NCI-H510A (cell line): ENCODE measurements around the gene PBRM1.

Source experiments
- DNase-seq: peaks from one replicate; lab custom pipeline; 2025; lab: John Stamatoyannopoulos, UW

PBRM1 gene

GRCh38 chr3:52670621-52671521 is 14.8 kb downstream of the PBRM1 start:
- DNase-seq: no peak

DNA sequence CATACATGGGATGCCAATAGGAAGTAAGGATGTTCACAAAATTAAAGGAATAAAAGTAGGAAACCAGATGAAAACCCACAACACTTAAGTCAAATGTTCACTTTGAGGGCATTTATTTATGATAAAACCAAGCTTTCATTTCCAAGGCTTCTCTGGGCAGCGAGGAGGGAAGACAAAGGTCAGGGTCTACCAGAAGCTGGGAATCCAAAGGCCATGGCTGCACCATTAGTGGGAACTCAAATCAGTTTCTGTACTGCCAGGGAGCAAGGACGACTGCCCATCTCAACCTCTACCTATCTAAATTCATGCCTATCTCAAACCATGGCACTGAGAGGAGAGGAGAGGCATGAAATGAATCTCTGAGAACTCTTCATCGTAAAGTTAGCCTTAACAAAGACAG is 22.6 kb downstream of the PBRM1 start:
- no peak for DNase-seq

DNA sequence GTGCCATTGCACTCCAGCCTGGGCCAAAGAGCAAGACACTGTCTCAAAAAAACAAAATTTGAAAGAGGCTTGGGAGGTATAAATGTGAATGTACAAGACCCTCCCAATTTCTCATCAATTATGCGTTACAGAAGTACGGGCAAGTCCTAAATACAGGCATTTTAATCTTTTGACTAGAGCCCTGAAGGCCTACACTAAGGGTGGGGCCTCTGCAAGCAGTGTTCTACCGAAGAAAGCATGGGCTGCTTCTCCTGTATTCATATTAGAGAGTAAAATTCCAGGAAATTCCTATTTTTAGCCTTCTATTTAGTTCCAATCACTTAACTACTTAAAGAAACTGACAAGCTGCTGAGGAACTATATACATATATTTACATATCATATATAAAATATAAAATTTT is 25.7 kb downstream of the PBRM1 start:
- no peak for DNase-seq

DNA sequence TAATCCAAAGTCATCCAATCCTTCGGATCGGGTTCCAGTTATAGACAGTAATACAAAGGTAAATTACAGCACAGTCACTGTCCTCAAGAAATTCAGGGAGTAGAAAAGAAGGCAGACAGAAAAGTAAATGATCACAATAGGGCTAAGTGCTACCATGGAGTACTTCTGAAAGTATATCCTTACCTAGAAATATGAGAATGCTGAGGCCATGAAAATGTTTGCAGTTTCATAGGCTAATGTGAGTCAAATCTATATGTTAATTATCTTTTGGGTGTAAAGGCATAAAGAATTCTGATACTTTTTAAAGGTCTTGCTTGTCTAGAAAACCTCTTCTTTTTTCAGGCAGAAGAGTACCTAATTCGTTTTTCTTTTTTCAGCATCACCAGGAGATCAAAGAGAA is 29.8 kb downstream of the PBRM1 start:
- DNase-seq: no peak

- DNase-seq: no peak
Observed at GRCh38 chr3:52651592-52651991, 34.1 kb downstream of the PBRM1 start.

GRCh38 chr3:52650439-52650838 is 35.3 kb downstream of the PBRM1 start:
- no peak for DNase-seq

DNA sequence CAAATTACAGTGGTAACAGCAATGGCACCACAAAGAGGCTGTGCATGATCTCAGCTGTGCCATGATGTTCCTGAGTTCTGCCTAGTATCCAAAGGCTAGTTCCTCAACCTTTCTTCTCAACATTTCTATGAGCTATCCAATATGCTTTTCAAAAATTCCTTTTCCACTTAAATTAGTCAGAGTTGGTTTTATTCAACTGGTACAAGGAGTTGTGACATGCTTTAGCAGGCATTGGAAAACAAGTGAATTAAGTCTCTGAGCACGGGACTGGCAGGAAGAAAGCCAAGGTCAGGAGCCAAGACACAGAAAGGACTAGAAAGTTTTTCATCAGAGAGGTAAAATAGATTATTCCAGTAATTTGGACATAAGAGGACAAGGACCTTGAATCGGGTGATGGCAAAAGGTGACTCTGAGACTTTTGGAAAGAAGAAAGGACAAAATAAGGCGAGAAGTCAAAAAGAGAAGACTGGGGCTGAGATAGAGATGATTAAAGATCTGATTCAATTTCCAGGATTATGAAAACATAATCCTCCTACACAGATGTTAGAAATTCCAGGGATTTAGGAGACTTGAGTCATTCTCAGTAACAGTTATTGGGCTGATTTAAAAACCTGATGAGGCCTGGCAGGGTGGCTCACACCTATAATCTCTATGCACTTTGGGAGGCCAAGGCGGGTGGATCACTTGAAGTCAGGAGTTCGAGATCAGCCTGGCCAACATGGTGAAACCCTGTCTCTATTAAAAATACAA is 36.1 kb downstream of the PBRM1 start:
- no peak for DNase-seq

DNA sequence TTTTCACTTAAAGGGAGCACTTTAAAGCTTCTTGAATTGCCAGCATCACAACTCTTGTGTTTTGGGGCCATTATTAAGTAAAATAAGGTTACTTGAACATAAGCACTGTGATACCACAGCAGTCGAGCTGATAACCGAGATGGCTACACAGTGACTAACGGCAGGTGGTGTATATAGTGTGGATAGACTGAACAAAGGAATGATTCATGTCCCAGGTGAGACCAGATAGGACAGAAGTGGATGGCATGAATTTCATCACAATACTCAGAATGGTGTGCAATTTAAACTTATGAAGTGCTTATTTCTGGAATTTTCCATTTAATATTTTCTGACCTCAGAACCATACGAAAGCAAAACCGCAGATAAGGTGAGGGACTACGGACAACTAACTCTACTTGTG is 40.2 kb downstream of the PBRM1 start:
- DNase-seq: no peak

DNA sequence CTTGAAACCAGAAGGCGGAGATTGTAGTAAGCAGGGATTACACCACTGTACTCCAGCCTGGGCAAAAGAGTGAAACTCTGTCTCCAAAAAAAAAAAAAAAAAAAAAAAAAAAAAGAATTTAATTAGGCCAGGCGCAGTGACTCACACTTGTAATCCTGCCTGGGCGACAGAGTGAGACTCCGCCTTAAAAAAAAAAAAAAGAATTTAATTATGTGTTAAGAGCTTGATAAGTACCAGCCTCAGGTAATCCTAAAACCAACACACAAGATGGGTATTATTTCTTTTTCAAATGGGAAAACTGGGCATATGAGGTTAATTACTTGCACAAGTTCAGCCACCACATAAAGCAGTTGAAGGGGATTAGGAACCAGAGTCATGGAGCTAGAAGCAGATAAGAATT is 49.0 kb downstream of the PBRM1 start:
- no peak for DNase-seq

DNA sequence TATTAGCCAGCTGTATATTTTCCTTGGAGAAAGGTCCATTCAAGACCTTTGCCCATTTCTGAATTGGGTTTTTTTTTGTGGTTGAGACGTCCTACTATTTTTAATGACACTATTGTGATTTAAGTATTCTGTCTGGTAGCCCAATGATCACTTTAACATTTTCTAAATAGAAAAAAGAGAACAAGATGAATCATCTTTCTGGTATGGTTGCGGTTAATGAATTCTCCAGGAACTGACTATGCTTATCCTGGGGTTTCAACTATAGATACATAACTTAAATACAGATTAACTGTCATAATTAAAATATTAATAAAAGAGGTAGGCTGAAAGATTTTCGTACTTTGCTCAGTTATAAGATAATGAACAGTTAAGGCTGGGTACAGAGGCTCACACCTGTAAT is 51.9 kb downstream of the PBRM1 start:
- DNase-seq: no peak

- DNase-seq: no peak
Observed at GRCh38 chr3:52625041-52625440, 60.7 kb downstream of the PBRM1 start.

GRCh38 chr3:52623234-52623792 is 62.4 kb downstream of the PBRM1 start:
- no peak for DNase-seq

GRCh38 chr3:52620580-52620979 is 65.1 kb downstream of the PBRM1 start:
- DNase-seq: no peak

GRCh38 chr3:52615166-52615565 is 70.5 kb downstream of the PBRM1 start:
- DNase-seq: no peak

DNA sequence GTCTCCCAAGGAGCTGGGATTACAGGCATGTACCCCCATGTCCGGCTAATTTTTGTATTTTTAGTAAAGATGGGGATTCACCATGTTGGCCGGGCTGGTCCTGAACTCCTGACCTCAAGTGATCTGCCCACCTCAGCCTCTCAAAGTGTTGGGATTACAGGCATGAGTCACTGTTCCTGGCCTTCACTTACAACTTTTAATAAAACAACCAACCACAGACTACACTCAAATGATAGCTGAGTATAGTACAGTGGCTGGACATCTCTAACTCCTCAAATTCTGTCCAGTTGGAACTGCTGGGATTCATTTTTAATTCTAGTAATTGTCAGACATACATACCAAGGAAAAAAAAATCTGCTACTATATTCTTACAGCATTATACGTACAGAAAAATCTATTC is 71.0 kb downstream of the PBRM1 start:
- DNase-seq: no peak

DNA sequence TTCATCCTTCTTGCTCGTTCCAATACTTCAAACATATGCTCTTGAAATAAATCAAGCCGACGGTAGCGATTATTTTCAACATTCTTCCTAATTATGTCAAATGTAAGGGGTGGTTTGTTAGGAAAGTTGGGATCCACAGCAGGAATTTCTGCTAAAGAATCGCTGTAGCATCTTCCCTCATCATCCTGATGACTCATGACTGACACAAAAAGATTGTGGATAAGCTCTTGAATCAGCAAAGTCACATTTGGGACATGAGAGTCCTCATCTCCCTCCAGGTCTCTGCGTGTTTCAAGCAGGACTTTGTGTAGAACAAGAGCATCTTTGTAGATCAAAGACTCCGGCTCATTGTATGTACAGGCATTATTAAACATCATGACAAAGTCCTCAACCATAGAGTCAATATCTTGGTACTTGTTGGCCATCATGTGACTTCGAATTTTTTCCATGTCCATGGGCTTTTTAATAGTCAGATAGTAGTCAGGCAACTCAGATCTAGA is 76.3 kb downstream of the PBRM1 start:
- no peak for DNase-seq

DNA sequence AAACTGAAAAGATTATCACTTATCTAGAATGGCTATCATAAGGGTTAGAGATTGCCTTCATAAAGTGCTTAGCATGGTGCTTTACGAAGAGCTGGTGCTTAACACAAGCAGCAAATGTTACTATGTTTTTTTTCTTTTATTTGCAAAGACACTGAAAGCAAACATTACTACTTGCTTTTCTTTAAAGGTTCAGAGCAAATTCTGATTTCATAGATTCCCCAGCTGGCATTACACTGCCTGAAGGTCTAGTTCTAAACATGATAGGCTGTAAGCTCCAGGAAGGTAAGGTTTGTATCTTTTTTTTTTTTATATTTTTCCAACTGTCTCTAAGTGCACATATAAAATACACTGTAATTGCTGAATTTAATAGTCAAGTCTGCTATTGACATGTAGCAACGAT is 77.4 kb downstream of the PBRM1 start:
- DNase-seq: no peak

DNA sequence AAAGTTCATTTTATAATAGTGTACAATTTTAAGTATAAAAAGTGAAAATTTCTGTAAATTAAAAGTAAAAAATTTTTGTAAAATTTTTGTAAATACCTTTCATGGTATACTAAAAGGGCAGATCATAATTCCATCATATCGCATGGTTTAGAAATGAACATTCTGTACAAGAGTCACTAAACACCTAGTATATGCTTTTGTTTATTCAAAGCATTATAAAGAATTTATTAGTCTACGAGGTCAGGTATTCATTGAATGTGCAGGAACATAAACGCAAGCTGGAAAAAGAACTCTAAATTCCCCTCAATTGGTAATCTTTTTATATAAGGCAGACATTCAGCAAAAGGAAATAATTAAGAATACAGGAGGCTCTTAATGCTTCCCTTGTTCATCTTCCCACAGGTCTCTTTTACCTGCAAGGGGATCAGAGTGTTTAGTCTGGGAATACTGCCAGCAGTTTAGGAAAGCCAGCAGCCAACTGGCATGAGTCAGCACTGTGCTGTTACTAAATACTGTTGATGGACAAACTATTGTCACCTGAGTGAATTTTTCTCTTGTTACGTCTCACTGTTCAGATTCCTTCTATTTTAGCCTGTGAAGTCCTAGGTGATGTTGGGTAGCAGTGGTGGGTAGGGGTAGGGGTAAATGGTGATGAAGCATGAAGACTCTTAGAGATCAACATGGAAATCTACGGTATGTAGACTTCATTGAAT is 79.2 kb downstream of the PBRM1 start:
- peak; percentile 3 for DNase-seq

DNA sequence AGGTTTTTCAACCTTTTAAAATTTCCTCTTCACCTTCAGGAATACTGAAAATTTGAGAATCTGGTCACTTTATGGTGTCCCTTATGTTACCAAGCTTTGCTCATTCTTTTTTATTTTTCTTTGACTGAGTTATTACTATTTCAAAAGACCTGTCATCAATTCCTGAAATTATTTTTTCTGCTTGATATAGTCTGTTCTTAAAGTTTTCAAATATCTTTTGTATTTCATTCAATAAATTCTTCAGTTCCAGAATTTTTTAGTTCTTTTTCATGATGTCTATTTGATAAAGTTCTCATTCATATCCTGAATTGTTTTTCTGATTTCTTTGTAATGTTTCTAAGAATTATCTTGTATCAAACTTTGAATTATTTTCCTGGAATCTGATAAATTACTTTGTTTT is 85.5 kb downstream of the PBRM1 start:
- no peak for DNase-seq

DNA sequence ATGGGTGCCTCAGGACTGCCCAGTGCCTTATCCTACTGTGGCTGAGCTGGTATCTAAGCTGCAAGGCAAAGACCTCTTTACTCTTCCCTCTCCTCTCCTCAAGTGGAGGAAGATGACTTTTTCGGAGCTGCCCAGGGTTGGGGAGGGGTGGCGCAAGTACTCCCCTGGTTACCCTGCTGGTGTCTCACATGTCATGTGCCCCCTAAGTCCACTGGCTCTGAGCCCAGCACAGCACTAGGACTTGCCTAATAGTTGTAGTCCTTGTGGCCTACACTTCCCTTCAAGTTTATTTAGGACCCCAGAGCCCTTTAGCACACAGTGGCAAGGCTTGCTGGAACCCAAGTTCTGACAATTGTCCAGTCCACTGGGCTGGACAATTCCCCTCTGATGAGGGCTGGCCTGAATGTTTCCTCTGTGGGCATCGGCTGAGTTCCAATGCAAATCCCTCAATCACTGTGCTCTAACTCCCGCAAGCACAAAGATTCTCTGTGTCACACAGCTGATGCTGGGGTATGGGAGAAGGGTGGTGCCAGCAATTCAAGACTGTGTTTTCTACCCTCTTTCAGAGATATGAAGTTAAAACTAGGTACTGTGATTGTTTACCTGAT is 89.0 kb downstream of the PBRM1 start:
- no peak for DNase-seq

GRCh38 chr3:52593103-52593502 is 92.6 kb downstream of the PBRM1 start:
- DNase-seq: no peak
